ENCODE data around the gene ARFGAP2.
A peak's percentile ranks its signal among the peaks of the same experiment; 100 is the strongest.

ARFGAP2 gene

GRCh38 chr11:47186700-47187695 lies 10.3 kb upstream of the ARFGAP2 start:
- DNase-seq: no peak

GRCh38 chr11:47186076-47186699 lies 9.5 kb upstream of the ARFGAP2 start, which contains the start of gene PACSIN3:
Gene PACSIN3 (minus strand): TSS chr11:47186434. CDS start chr11:47182727, 3,707 bp downstream.
- peak; percentile 54 for DNase-seq

GRCh38 chr11:47185305-47186075 lies 8.8 kb upstream of the ARFGAP2 start:
- no peak for DNase-seq

GRCh38 chr11:47184711-47185304 lies 8.1 kb upstream of the ARFGAP2 start:
- no peak for DNase-seq

- DNase-seq: no peak
Measured at GRCh38 chr11:47183969-47184368, 7.3 kb upstream of the ARFGAP2 start.

- no peak for DNase-seq
Measured at GRCh38 chr11:47183031-47183856, 6.6 kb upstream of the ARFGAP2 start.

GRCh38 chr11:47182380-47182779 lies 5.7 kb upstream of the ARFGAP2 start:
- DNase-seq: no peak

- no peak for DNase-seq
Measured at GRCh38 chr11:47181271-47181670, 4.6 kb upstream of the ARFGAP2 start.

- DNase-seq: no peak
Measured at GRCh38 chr11:47180006-47180787, 3.5 kb upstream of the ARFGAP2 start.

- no peak for DNase-seq
Measured at GRCh38 chr11:47179655-47179991, 2.9 kb upstream of the ARFGAP2 start.

GRCh38 chr11:47178737-47179654 lies 2.3 kb upstream of the ARFGAP2 start:
- DNase-seq: no peak

GRCh38 chr11:47178316-47178715 lies 1.6 kb upstream of the ARFGAP2 start:
- DNase-seq: no peak

- no peak for DNase-seq
Measured at GRCh38 chr11:47177846-47178245, 1.2 kb upstream of the ARFGAP2 start.

GRCh38 chr11:47177229-47177845 lies 658 bp upstream of the ARFGAP2 start:
- no peak for DNase-seq

- no peak for DNase-seq
Measured at GRCh38 chr11:47175746-47176327, 842 bp downstream of the ARFGAP2 start.

- no peak for DNase-seq
Measured at GRCh38 chr11:47172740-47173336, 3.8 kb downstream of the ARFGAP2 start.

- no peak for DNase-seq
Measured at GRCh38 chr11:47171856-47172255, 4.8 kb downstream of the ARFGAP2 start.

- DNase-seq: no peak
Measured at GRCh38 chr11:47171061-47171838, 5.4 kb downstream of the ARFGAP2 start.
